MV-4-11 (cell line): ENCODE results near the gene MICAL3.
"Not testable (repeated sequence)": the region's sequence is repeated elsewhere in the genome, so short reads cannot be mapped to it uniquely, and the experiment has no call there.

Source experiments
- DNase-seq: peaks from one replicate; lab custom pipeline; 2025; lab: John Stamatoyannopoulos, UW

MICAL3 gene

GRCh38 chr22:18059991-18060390, 35.6 kb upstream of the MICAL3 start:
- no peak for DNase-seq

DNA sequence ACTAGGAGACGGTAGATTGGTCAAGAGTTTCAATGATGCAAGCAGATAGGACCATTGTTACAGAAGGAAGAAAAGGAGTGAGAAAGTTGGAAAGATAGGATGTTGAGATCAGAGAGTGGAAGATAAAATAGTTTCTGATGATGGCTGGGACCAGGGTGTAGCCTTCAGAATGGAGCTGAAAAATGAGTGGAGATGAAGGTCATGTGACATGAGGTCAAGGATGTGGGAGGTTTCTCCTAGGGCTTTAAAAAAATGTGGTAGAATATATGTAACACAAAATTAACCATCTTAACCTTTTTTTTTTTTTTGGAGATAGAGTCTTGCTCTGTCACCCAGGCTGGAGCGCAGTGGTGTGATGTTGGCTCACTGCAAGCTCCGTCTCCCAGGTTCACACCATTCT, 35.1 kb upstream of the MICAL3 start:
- no peak for DNase-seq

GRCh38 chr22:18059094-18059417, 34.7 kb upstream of the MICAL3 start:
- DNase-seq, result no peak

- no peak for DNase-seq
Observed at GRCh38 chr22:18058371-18059093, 34.2 kb upstream of the MICAL3 start.

- peak; percentile 65 for DNase-seq
Observed at GRCh38 chr22:18057568-18058209, 33.3 kb upstream of the MICAL3 start.

- DNase-seq, result no peak
Observed at GRCh38 chr22:18056807-18057474, 32.6 kb upstream of the MICAL3 start.

- no peak for DNase-seq
Observed at GRCh38 chr22:18056161-18056666, 31.9 kb upstream of the MICAL3 start.

GRCh38 chr22:18055619-18056160, 31.3 kb upstream of the MICAL3 start:
- DNase-seq, result no peak

DNA sequence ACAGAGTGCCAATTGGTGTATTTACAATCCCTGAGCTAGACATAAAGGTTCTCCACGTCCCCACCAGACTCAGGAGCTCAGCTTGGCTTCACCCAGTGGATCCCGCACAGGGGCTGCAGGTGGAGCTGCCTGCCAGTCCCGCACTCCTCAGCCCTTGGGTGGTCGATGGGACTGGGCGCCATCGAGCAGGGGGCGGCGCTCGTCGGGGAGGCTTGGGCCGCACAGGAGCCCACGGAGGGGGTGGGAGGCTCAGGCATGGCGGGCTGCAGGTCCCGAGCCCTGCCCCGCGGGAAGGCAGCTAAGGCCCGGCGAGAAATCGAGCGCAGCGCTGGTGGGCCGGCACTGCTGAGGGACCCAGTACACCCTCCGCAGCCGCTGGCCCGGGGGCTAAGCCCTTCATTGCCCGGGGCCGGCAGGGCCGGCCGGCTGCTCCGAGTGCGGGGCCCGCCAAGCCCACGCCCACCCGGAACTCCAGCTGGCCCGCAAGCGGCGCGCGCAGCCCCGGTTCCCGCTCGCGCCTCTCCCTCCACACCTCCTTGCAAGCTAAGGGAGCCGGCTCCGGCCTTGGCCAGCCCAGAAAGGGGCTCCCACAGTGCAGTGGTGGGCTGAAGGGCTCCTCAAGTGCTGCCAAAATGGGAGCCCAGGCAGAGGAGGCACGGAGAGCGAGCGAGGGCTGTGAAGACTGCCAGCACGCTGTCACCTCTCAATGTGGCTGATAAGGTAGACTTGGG, 29.0 kb upstream of the MICAL3 start:
- DNase-seq, result not testable (repeated sequence)

- DNase-seq, result not testable (repeated sequence)
Observed at GRCh38 chr22:18051113-18051512, 26.8 kb upstream of the MICAL3 start.

DNA sequence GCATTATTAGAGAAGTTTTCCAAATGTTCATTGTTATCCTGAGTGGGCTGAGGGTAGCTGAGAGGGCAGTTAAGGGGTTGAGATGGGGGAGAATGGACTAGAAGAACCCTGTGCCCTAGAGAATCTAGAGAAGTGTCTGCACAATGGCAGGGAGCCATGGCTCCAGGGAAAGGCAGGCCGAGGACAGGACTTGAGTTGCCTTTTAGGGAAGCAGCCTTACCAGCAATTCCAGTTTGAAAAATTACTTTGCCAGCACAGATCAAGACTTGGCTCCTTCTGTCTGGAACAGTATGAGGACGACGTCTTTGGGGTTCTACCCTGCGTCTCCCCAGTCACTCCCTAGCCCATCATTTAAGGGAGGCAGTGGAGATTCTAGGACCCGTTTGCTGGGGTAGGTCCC, 25.7 kb upstream of the MICAL3 start:
- DNase-seq, result no peak

GRCh38 chr22:18048441-18048898, 24.1 kb upstream of the MICAL3 start:
- DNase-seq, result no peak

GRCh38 chr22:18048041-18048440, 23.7 kb upstream of the MICAL3 start:
- no peak for DNase-seq

- no peak for DNase-seq
Observed at GRCh38 chr22:18045794-18046193, 21.4 kb upstream of the MICAL3 start.

DNA sequence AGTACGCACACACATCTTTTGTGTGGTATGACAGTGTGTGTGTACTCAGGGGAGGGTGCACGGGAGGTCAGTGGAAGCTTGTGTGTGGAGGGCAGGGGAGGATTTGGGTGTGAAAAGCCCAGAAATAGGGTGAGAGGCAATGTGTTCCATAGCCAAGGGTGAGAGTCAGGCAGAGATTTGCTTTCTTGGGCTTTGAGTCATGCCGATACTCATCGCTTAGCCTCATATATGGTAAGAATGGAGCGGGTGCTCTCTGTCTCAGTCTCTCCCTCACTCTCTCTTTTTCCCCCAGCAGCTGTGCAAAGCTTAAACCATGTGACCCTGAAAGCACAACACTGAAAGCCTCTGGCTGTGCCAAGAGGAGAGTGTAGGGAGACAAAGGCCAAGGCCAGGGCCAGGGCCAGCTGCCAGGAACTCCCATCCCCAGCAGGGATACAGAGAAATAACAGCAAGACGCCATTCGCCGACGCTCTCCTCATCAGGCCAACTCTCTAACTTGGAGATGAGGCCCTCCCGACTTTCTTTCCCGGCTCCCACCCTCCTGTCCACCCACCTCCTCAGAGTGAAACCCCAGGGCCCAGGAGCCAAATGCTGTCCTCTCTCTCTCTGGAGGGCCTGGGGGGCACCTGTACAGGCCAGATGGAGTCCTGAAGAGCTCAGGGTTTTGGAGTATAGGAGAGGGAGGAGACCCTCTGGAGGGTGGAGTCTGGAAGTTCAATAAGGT, 20.3 kb upstream of the MICAL3 start:
- no peak for DNase-seq

GRCh38 chr22:18042685-18043084, 18.3 kb upstream of the MICAL3 start:
- peak; percentile 34 for DNase-seq

GRCh38 chr22:18040898-18041297, 16.5 kb upstream of the MICAL3 start:
- not testable (repeated sequence) for DNase-seq

- peak; percentile 24 for DNase-seq
Observed at GRCh38 chr22:18035751-18036150, 11.4 kb upstream of the MICAL3 start.

- DNase-seq, result no peak
Observed at GRCh38 chr22:18034076-18034475, 9.7 kb upstream of the MICAL3 start.

GRCh38 chr22:18033204-18033998, 9.0 kb upstream of the MICAL3 start:
- no peak for DNase-seq
